Adrenal gland (tissue), 12 donors: Measurements from ENCODE around the gene MFAP5. TPM values are rescaled to one million over a fixed set of nuclear protein-coding genes. Genes with fewer than 3 reads are reported as not detected.

ENCODE experiments used
- DNase-seq, 7 donors: peaks; one replicate each; pipeline ENCODE4 v3.0.0-alpha.2; 2019 to 2020
- H3K27ac ChIP-seq, 5 donors: fragments of 200-600 bp; sonication (generic) in 4 of 5; 1 replicate in 3 of 5; 2 replicates in 2 of 5; pipeline versions ENCODE4 v1.5.1 to v1.8.0; 2016 to 2020; ENCODE audit warnings: mild to moderate bottlenecking in 1 of 5
- H3K27me3 ChIP-seq: fragments of 200-600 bp; 2 replicates; pipeline ENCODE4 v1.8.0; 2021
- H3K36me3 ChIP-seq, 2 donors: fragments of 200-600 bp; replicated peaks in 1 of 2; 1 replicate in 1 of 2; 2 replicates in 1 of 2; pipeline versions ENCODE4 v1.5.1 to v1.8.0; 2018 to 2022
- H3K4me1 ChIP-seq, 2 donors: fragments of 200-600 bp; replicated peaks in 1 of 2; 1 replicate in 1 of 2; 2 replicates in 1 of 2; pipeline versions ENCODE4 v1.5.1 to v1.8.0; 2018 to 2021
- H3K4me3 ChIP-seq, 4 donors: fragments of 200-600 bp; sonication (generic) in 3 of 4; one replicate each; pipeline ENCODE4 v1.5.1; 2016 to 2018
- H3K9me3 ChIP-seq, 3 donors: fragments of 200-600 bp; sonication (generic) in 1 of 3; replicated peaks in 1 of 3; 1 replicate in 2 of 3; 2 replicates in 1 of 3; pipeline versions ENCODE4 v1.5.1 to v1.8.0; 2016 to 2021
- POLR2A ChIP-seq, 2 donors: fragments of 450-650 bp; IDR thresholded peaks; one replicate each; pipeline ENCODE4 v1.6.1; 2017; ENCODE audit warnings: antibody characterized with exemption in 2 of 2, mild to moderate bottlenecking in 2 of 2, moderate library complexity in 1 of 2
- WGBS, 4 donors: extraction: QIAGEN DNeasy Blood & Tissue Kit in 2 of 4; methylation state at CpG; one replicate each; pipeline versions ENCODE4 v1.1.5 to v1.1.7; 2013 to 2017; 5-methylcytosine and 5-hydroxymethylcytosine counted together
- intact Hi-C, 2 donors: fragments of 100-400 bp; cut with DNase I; formaldehyde crosslinking; loops; one replicate each; pipeline versions ENCODE4 v1.14.1 to v1.15.0; 2022 to 2023
- polyA plus RNA-seq, 3 donors: library from polyadenylated mRNA; stranded (reverse); fragments of 200-250 nt in 2 of 3; fragments of 350-450 nt in 1 of 3; fragmentation: Illumina TruSeq in 1 of 3; extraction: RNeasy Lipid Tissue Mini Kit (QIAGEN cat#74804) in 1 of 3; gene quantifications; one replicate each; pipeline ENCODE4 v1.2.3, GENCODE V29; 2013 to 2014
- total RNA-seq, 9 donors: library from RNA; depleted of rRNA in 4 of 9; stranded (reverse); fragments of >200 nt in 4 of 9; fragments of 120-200 nt in 1 of 9; fragmentation: NEBNext Ultra II Directional in 1 of 9; extraction: Animal tissue kit (Norgen Biotek cat#: 25700) in 1 of 9; gene quantifications; one replicate each; pipeline versions ENCODE4 v1.1.0 to v1.2.4, GENCODE V29; 2013 to 2023
- TF ChIP-seq, protein P1 (sequence below), 6 experiments: fragments of 450-650 bp in 4 of 6; fragments of 200-600 bp in 2 of 6; sonication (generic) in 1 of 6; IDR thresholded peaks; 1 replicate in 5 of 6; 2 replicates in 1 of 6; pipeline versions ENCODE4 v1.5.1 to v1.8.0; 2016 to 2021; ENCODE audit warnings: antibody characterized with exemption in 6 of 6, mild to moderate bottlenecking in 2 of 6, moderate library complexity in 1 of 6
- donor health status: healthy with polysubstance abuse.
- donor health status: Bipolar disorder and iron deficiency.
- donor health status: DM: yes; HTN: yes; CAD: no.
- donor health status: DM: no; HTN: no; CAD: no.
- donor health status: DM: no; HTN: no; CAD: no.
- donor health status: DM: yes; HTN: yes; CAD: no.

The MFAP5 gene
- total and polyA plus RNA-seq, 12 donors, result 0.68 to 65.3 (median 16.2) TPM

DNA sequence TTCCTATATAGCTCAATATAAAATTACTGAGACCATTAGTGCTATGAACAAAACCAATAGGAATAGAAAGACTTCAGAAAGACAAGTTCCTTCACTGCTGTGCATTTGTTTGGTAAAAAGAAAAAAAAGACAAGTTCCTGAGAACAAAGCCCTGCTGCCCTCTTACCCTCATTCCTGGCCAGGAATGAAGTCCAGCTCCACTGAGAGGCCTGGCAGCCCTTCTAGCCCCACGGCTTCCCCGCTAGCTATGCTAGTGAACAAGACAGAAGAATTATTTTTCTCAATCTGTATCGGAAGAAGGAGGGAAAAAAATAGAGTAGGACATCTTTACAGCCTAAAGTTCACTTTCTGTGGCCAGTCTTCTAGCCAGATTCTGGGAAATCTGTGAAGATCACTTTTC is 1.6 kb downstream of the MFAP5 start:
- TF ChIP-seq, protein P1, sequence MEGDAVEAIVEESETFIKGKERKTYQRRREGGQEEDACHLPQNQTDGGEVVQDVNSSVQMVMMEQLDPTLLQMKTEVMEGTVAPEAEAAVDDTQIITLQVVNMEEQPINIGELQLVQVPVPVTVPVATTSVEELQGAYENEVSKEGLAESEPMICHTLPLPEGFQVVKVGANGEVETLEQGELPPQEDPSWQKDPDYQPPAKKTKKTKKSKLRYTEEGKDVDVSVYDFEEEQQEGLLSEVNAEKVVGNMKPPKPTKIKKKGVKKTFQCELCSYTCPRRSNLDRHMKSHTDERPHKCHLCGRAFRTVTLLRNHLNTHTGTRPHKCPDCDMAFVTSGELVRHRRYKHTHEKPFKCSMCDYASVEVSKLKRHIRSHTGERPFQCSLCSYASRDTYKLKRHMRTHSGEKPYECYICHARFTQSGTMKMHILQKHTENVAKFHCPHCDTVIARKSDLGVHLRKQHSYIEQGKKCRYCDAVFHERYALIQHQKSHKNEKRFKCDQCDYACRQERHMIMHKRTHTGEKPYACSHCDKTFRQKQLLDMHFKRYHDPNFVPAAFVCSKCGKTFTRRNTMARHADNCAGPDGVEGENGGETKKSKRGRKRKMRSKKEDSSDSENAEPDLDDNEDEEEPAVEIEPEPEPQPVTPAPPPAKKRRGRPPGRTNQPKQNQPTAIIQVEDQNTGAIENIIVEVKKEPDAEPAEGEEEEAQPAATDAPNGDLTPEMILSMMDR (IDR thresholded peaks at IDR 0.05), result no peak
- no peak for TF ChIP-seq POLR2A (IDR thresholded peaks at IDR 0.05)
- WGBS, 4 donors, result 68 to 74% (median 69%) methylated on average over 3 of the region's 3 CpGs
- no peak for DNase-seq
- no peak overlapping the region for H3K4me3 ChIP-seq
- H3K27ac ChIP-seq, result no peak overlapping the region
- H3K27me3 ChIP-seq, result no peaks in the 10 kb centered on the region
- H3K4me1 ChIP-seq, result no peaks in the 10 kb centered on the region
- intact Hi-C loops, result loop anchor here in 1 of 2 donors (10.0 kb wide), 2 partner anchors 234 to 384 kb away; no protein-coding TSS in a partner anchor
- H3K9me3 ChIP-seq, result no peaks in the 10 kb centered on the region
- H3K36me3 ChIP-seq, result no peaks in the 10 kb centered on the region

- H3K27ac ChIP-seq, result no peak overlapping the region
- intact Hi-C loops, result no loop called here
Measured at GRCh38 chr12:8658346-8658745, 4.3 kb downstream of the MFAP5 start.

DNA sequence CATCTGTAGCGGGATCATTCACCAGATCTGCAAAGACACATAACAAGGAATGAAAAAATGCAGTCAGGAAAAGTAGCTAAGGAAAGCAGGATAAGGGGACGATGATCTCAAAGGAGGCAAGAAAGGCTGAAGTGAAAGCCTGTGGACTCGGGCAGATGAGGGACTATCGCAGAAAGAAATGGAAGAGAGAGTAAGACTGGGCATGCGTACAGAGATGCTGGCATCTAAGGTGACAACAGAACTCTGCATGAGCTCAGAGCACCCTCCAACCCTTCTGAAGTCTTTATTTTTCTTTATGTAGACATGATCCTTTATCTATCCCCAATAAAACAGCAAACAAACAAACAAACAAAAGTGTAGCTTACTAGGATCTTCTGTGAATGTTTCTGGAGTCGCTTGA is 7.2 kb downstream of the MFAP5 start:
- no peak overlapping the region for H3K27ac ChIP-seq
- no peaks in the 10 kb centered on the region for H3K9me3 ChIP-seq
- TF ChIP-seq, protein P1 (IDR thresholded peaks at IDR 0.05), result no peak
- TF ChIP-seq POLR2A (IDR thresholded peaks at IDR 0.05), result no peak
- no peaks in the 10 kb centered on the region for H3K4me1 ChIP-seq
- H3K36me3 ChIP-seq, result no peaks in the 10 kb centered on the region
- 78 to 83% (median 79%) methylated on average over 6 of the region's 6 CpGs for WGBS, 4 donors
- H3K4me3 ChIP-seq, result no peak overlapping the region
- intact Hi-C loops, result no loop called here
- no peak for DNase-seq
- no peaks in the 10 kb centered on the region for H3K27me3 ChIP-seq

More at GRCh38 chr12:8658346-8658745, 4.3 kb downstream of the MFAP5 start:
- no peak for DNase-seq
- H3K27me3 ChIP-seq, result no peaks in the 10 kb centered on the region
- H3K36me3 ChIP-seq, result no peaks in the 10 kb centered on the region
- H3K4me1 ChIP-seq, result no peaks in the 10 kb centered on the region
- WGBS, 4 donors, result 42 to 52% (median 47%) methylated on average over 1 of the region's 1 CpG
- TF ChIP-seq, protein P1 (IDR thresholded peaks at IDR 0.05), result no peak
- TF ChIP-seq POLR2A (IDR thresholded peaks at IDR 0.05), result no peak
- H3K9me3 ChIP-seq, result no peaks in the 10 kb centered on the region
- no peak overlapping the region for H3K4me3 ChIP-seq

DNA sequence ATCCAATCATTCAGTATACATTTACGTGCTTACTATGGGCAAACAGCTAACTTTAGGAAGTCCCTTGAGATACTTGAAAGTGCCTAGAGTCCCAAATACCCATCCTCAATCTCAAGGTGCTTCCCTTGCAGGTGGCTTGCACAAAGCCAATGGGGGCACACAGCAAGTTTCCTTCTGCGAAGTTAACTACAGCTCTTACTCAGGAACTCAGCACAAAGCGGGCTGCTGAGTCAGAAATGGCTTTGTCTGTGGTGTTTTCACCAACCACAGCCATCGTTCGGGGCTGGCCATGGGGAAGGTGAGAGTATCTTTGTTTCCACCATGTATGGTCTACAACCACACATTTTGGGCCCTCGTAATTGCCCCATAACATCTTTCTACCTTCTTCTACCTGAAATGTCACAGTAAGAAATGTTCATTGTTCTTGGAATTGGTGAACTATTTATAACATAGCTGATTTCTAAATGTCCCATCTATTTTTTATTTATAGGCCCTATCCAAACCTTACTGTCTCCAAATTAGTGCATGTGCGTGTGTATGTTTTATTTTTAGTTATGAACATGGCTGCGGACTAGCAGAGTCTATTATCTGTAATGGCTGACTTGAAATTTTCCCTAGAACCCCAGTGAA is 13.9 kb downstream of the MFAP5 start:
- Histone ChIP-seq H3K9me3 (no peaks in the 10 kb centered on the region), H3K4me3 (no peak overlapping the region), H3K27me3 (peaks cover 5% of the 10 kb centered on the region), H3K36me3 (no peaks in the 10 kb centered on the region), H3K4me1 (no peaks in the 10 kb centered on the region), H3K27ac (no peak overlapping the region)
- intact Hi-C loops, result no loop called here
- no peak for TF ChIP-seq POLR2A (IDR thresholded peaks at IDR 0.05)
- TF ChIP-seq, protein P1 (IDR thresholded peaks at IDR 0.05), result no peak
- WGBS, 4 donors, result 74 to 83% (median 75%) methylated on average over 8 of the region's 8 CpGs
- DNase-seq, result no peak
